Measurements from ENCODE around the gene CFAP92. TPM values are rescaled to one million over a fixed set of nuclear protein-coding genes. Genes with fewer than 3 reads are reported as not detected.

Gene CFAP92
- total RNA-seq, 1 experiment from 2014 or later = 0.92 TPM

- H2AK5ac ChIP-seq (ENCODE audit: insufficient read length, low read length) = no peak overlapping the region
- H2BK120ac ChIP-seq (ENCODE audit: low read depth, low read length, poor library complexity, severe bottlenecking) = no peak overlapping the region
- Mint-ChIP-seq H3K9me3 (no peaks in the 10 kb centered on the region), H3K4me1 (no peaks in the 10 kb centered on the region), H3K36me3 (ENCODE audit: insufficient read depth in 1 of 3, low read depth in 3 of 3) (no peaks in the 10 kb centered on the region), H3K4me3 (no peak overlapping the region), H3K27ac (no peak overlapping the region), H3K27me3 (ENCODE audit: low read depth) (peaks cover 2% of the 10 kb centered on the region)
- WGBS (ENCODE audit: extremely low coverage, insufficient read length, low lambda C conversion rate) = no CpG with 5 or more reads among the region's 7 CpGs
- TF ChIP-seq, protein P1, sequence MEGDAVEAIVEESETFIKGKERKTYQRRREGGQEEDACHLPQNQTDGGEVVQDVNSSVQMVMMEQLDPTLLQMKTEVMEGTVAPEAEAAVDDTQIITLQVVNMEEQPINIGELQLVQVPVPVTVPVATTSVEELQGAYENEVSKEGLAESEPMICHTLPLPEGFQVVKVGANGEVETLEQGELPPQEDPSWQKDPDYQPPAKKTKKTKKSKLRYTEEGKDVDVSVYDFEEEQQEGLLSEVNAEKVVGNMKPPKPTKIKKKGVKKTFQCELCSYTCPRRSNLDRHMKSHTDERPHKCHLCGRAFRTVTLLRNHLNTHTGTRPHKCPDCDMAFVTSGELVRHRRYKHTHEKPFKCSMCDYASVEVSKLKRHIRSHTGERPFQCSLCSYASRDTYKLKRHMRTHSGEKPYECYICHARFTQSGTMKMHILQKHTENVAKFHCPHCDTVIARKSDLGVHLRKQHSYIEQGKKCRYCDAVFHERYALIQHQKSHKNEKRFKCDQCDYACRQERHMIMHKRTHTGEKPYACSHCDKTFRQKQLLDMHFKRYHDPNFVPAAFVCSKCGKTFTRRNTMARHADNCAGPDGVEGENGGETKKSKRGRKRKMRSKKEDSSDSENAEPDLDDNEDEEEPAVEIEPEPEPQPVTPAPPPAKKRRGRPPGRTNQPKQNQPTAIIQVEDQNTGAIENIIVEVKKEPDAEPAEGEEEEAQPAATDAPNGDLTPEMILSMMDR (conservative IDR thresholded peaks at IDR 0.05) = no peak
- H2BK15ac ChIP-seq (ENCODE audit: low read depth, low read length) = no peak overlapping the region
- H3K4me1 ChIP-seq (ENCODE audit: insufficient read depth, low read length) = no peaks in the 10 kb centered on the region
- no peaks in the 10 kb centered on the region for H3K79me1 ChIP-seq (ENCODE audit: insufficient read depth, low read depth, low read length, poor library complexity, severe bottlenecking)
- H3K56ac ChIP-seq (ENCODE audit: insufficient read length, low read depth, low read length) = no peak overlapping the region
- H3K27me3 ChIP-seq (ENCODE audit: insufficient read depth, low read length) = no peaks in the 10 kb centered on the region
- no peaks in the 10 kb centered on the region for H3K23me2 ChIP-seq (ENCODE audit: insufficient read length, low read depth, low read length, poor library complexity, severe bottlenecking)
- H2AFZ ChIP-seq (ENCODE audit: low read length) = no peak overlapping the region
- H3K4ac ChIP-seq (ENCODE audit: low read depth, low read length) = no peak overlapping the region
- H3K27ac ChIP-seq (ENCODE audit: insufficient read length, low read depth, low read length) = no peak overlapping the region
- no peak for DNase-seq
- H2BK5ac ChIP-seq (ENCODE audit: insufficient read length, low read length) = no peak overlapping the region
- no peak overlapping the region for H4K5ac ChIP-seq (ENCODE audit: insufficient read length, low read depth, low read length)
- H2BK12ac ChIP-seq (ENCODE audit: insufficient read length, low read depth, low read length) = no peak overlapping the region
- H2BK20ac ChIP-seq (ENCODE audit: low read depth, low read length, poor library complexity, severe bottlenecking) = no peak overlapping the region
- no peaks in the 10 kb centered on the region for H3K9me3 ChIP-seq (ENCODE audit: control insufficient read depth, low read depth, low read length)
- H3K18ac ChIP-seq (ENCODE audit: insufficient read length, low read depth, low read length) = no peak overlapping the region
- no peak overlapping the region for H3T11ph ChIP-seq (ENCODE audit: low read length)
- no peak overlapping the region for H3K4me2 ChIP-seq (ENCODE audit: insufficient read depth, insufficient read length, low read length)
- H3K23ac ChIP-seq (ENCODE audit: insufficient read length, low read depth, low read length) = no peak overlapping the region
- no peak overlapping the region for H4K8ac ChIP-seq (replicated peaks; ENCODE audit: insufficient read length, low read depth, low read length)
- no peaks in the 10 kb centered on the region for H4K20me1 ChIP-seq (ENCODE audit: control insufficient read depth, insufficient read depth, insufficient read length)
- no peaks in the 10 kb centered on the region for H3K79me2 ChIP-seq (ENCODE audit: insufficient read depth, low read length)
- no peak overlapping the region for H3K9ac ChIP-seq (ENCODE audit: extremely low read depth, insufficient read length, low read length)
- H3K14ac ChIP-seq (ENCODE audit: insufficient read depth, low read length) = no peak overlapping the region
- H4K91ac ChIP-seq (ENCODE audit: insufficient read length, low read depth, low read length) = no peak overlapping the region
These were observed 47.5 kb downstream of the CFAP92 start for GRCh38 chr3:128946411-128946810.
